GM18909 (cell line): ENCODE data around the gene LMCD1.

Experiments used
- ATAC-seq: cut with Tn5 transposase; IDR thresholded peaks from one replicate; pipeline ENCODE4 v1.9.1; 2021; ENCODE audit warnings: mild to moderate bottlenecking; ENCODE audit not compliant: unreplicated experiment, poor library complexity

The LMCD1 gene

DNA sequence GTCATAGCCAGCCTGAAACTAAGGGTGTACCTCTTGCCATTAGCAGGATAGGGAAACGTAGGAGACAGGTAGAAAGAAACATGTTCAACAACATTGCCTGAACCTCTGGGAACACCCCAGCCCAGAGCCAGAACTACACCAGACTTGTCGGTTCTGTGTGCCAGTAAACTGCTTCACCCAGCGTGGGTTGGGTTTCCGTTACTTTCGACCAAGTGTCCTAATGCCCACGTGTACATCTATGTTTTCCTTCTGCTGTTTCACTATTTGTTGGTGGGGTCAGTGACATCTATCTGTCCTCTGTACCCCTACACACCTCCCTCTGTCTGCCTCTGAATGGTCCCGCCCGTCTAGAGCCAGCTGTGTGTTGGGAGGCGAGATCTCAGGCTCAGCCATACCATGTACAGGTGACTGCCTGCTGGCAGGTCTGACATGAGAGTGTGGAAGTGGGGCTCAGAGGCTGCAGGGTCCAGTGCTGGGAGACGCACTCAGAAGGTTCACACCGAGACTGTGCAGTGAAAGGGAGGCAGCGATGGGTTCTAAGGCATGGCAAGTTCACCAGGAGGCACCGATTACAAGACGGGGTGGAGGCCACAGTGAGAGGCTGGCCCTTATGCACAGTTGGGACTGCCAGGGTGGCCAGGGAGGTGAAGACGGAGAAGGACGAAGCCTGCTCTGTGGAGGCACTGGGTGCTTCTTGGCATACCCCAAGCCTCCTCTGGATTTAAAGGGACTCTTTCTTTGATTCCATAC, 106.6 kb downstream of the LMCD1 start:
- no peak for ATAC-seq

GRCh38 chr3:8608791-8609467, 107.3 kb downstream of the LMCD1 start:
- no peak for ATAC-seq

DNA sequence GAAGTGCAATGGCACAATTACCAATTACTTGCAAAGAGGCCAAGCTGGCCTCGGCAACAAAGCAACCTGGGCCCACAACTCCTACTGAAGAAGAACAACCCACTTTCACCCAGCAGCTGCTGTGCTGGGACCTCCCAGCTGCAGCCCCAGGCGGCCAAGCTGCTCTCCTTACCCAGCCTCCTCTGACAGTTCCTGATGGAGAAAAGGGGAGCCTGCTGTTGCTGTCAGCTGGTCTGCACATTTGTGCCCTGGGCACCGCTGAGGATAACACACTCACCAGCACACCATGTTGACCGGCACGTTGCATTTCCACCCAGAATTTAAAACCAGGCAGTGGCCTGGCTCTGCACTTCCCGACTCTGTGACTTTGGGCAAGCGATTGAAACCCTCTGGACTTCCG, 109.3 kb downstream of the LMCD1 start:
- ATAC-seq = no peak

GRCh38 chr3:8617921-8618320, 116.3 kb downstream of the LMCD1 start:
- no peak for ATAC-seq

- no peak for ATAC-seq
Observed at GRCh38 chr3:8618950-8619349, 117.3 kb downstream of the LMCD1 start.

DNA sequence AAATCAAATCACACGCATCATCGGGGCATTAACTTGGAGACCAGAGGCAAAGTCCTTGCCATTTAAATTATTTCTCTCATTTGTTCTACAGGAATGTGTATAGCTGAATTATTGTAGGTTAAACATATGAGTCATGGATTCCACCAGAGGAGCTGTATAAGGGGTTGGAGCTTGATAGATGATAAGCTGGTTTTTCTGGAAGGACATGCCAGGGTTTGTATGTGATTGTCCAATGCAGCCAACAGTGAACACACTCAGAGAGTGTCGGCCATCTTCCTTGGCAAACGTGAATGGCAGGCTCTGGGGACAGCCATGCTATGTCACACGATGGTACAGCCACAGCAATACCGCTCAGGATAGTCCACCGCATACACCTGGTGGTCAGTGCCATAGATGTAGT, 117.9 kb downstream of the LMCD1 start:
- ATAC-seq = no peak

- no peak for ATAC-seq
Observed at GRCh38 chr3:8621141-8621540, 119.5 kb downstream of the LMCD1 start.

DNA sequence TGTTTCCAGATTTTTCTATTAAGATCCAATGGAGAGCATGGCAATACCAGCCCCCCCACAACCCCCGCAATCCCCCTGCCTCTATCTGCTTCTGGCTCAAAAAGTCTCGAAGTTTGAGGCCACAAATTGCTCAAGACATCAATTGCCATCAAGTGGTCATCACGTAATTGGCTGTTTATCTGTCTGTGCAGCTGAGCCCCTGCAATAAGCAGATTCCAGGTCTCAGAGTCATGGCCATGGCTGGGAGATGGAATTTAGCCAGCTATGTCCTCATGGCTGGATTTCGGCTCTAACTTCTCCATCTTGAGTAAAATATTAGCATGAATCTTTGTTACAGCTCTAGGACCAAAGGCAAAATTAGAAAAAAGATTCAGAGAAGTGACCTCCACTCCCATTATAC, 120.2 kb downstream of the LMCD1 start:
- no peak for ATAC-seq

GRCh38 chr3:8622873-8623691, 121.5 kb downstream of the LMCD1 start:
- ATAC-seq = peak; percentile 95

GRCh38 chr3:8623741-8624140, 122.1 kb downstream of the LMCD1 start:
- no peak for ATAC-seq
